HUES6 (cell line): ENCODE results near the gene ABCB1.

Experiments
- H3K27ac ChIP-seq: 2 replicates; pipeline ENCODE4 v1.7.0; 2013; ENCODE audit warnings: low read depth, mild to moderate bottlenecking, low read length, inconsistent platforms
- H3K27me3 ChIP-seq: 2 replicates; pipeline ENCODE4 v1.6.1; 2013; ENCODE audit warnings: low read length; ENCODE audit not compliant: control insufficient read depth, insufficient read depth
- H3K36me3 ChIP-seq: 2 replicates; pipeline ENCODE4 v1.6.1; 2013; ENCODE audit warnings: low read length; ENCODE audit not compliant: control insufficient read depth, insufficient read depth
- H3K4me1 ChIP-seq: 2 replicates; pipeline ENCODE4 v1.6.1; 2013; ENCODE audit warnings: low read length; ENCODE audit not compliant: control insufficient read depth, insufficient read depth
- H3K4me3 ChIP-seq: 2 replicates; pipeline ENCODE4 v1.5.1; 2013; ENCODE audit warnings: low read depth, low read length
- H3K9ac ChIP-seq: one replicate; pipeline ENCODE4 v1.6.1; 2013; ENCODE audit warnings: mild to moderate bottlenecking, low read length
- H3K9me3 ChIP-seq: 2 replicates; pipeline ENCODE4 v1.6.1; 2013; ENCODE audit warnings: low read depth, low read length; ENCODE audit not compliant: control insufficient read depth, insufficient read depth

The ABCB1 gene

GRCh38 chr7:87600130-87601124 lies at the start of gene ABCB1:
ABCB1 (minus strand) TSS chr7:87600884; CDS start chr7:87600184, 700 bp downstream.
- H3K27me3 ChIP-seq, result peaks cover 70% of the 10 kb centered on the region
- no peaks in the 10 kb centered on the region for H3K4me1 ChIP-seq
- no peak within 1 kb of the TSS for H3K9ac ChIP-seq
- no peaks in the 10 kb centered on the region for H3K36me3 ChIP-seq
- H3K27ac ChIP-seq, result no peak within 1 kb of the TSS
- peak within 1 kb of the TSS; percentile 57 for H3K4me3 ChIP-seq
- no peaks in the 10 kb centered on the region for H3K9me3 ChIP-seq

- Histone ChIP-seq H3K36me3 (no peaks in the 10 kb centered on the region), H3K4me1 (no peaks in the 10 kb centered on the region), H3K9me3 (no peaks in the 10 kb centered on the region), H3K4me3 (no peak overlapping the region), H3K9ac (no peak overlapping the region), H3K27me3 (no peaks in the 10 kb centered on the region), H3K27ac (no peak overlapping the region)
These were observed 47.6 kb upstream of the ABCB1 start for GRCh38 chr7:87648316-87648715.

- Histone ChIP-seq H3K4me3 (no peak overlapping the region), H3K9me3 (no peaks in the 10 kb centered on the region), H3K27ac (no peak overlapping the region), H3K36me3 (no peaks in the 10 kb centered on the region), H3K27me3 (no peaks in the 10 kb centered on the region), H3K9ac (no peak overlapping the region), H3K4me1 (no peaks in the 10 kb centered on the region)
These were observed 44.8 kb upstream of the ABCB1 start for GRCh38 chr7:87645446-87645845.

- Histone ChIP-seq H3K9ac (no peak overlapping the region), H3K9me3 (0 out of 2 replicates have a peak, but pooled peaks cover 4% of the 10 kb centered on the region), H3K27me3 (no peaks in the 10 kb centered on the region; the same call in 1 of the 2 replicates), H3K4me3 (no peak overlapping the region), H3K27ac (no peak overlapping the region), H3K36me3 (no peaks in the 10 kb centered on the region), H3K4me1 (no peaks in the 10 kb centered on the region)
These were observed 35.2 kb upstream of the ABCB1 start for GRCh38 chr7:87635921-87636320.

GRCh38 chr7:87628780-87629569 lies 28.3 kb upstream of the ABCB1 start:
- Histone ChIP-seq H3K4me1 (no peaks in the 10 kb centered on the region), H3K9me3 (no peaks in the 10 kb centered on the region), H3K27me3 (peaks cover 40% of the 10 kb centered on the region), H3K27ac (no peak overlapping the region), H3K9ac (no peak overlapping the region), H3K4me3 (peak overlapping the region; percentile 83), H3K36me3 (no peaks in the 10 kb centered on the region)

- H3K27ac ChIP-seq, result no peak overlapping the region
- H3K4me1 ChIP-seq, result no peaks in the 10 kb centered on the region
- H3K9ac ChIP-seq, result peak overlapping the region; percentile 50
- H3K9me3 ChIP-seq, result no peaks in the 10 kb centered on the region
- no peaks in the 10 kb centered on the region for H3K36me3 ChIP-seq
- H3K27me3 ChIP-seq, result peaks cover 40% of the 10 kb centered on the region
- H3K4me3 ChIP-seq, result peak overlapping the region; percentile 83
These were observed 26.9 kb upstream of the ABCB1 start for GRCh38 chr7:87627634-87627994.

GRCh38 chr7:87625101-87625500 lies 24.4 kb upstream of the ABCB1 start:
- no peak overlapping the region for H3K27ac ChIP-seq
- H3K36me3 ChIP-seq, result no peaks in the 10 kb centered on the region
- peaks cover 34% of the 10 kb centered on the region for H3K27me3 ChIP-seq
- no peak overlapping the region for H3K9ac ChIP-seq
- no peak overlapping the region for H3K4me3 ChIP-seq
- no peaks in the 10 kb centered on the region for H3K9me3 ChIP-seq
- H3K4me1 ChIP-seq, result no peaks in the 10 kb centered on the region

GRCh38 chr7:87624628-87625027 lies 23.9 kb upstream of the ABCB1 start:
- Histone ChIP-seq H3K27me3 (peaks cover 30% of the 10 kb centered on the region), H3K9ac (no peak overlapping the region), H3K36me3 (no peaks in the 10 kb centered on the region), H3K4me1 (no peaks in the 10 kb centered on the region), H3K9me3 (no peaks in the 10 kb centered on the region), H3K27ac (no peak overlapping the region), H3K4me3 (no peak overlapping the region)

- Histone ChIP-seq H3K27me3 (no peaks in the 10 kb centered on the region), H3K4me3 (no peak overlapping the region), H3K4me1 (no peaks in the 10 kb centered on the region), H3K36me3 (no peaks in the 10 kb centered on the region), H3K9ac (no peak overlapping the region), H3K27ac (no peak overlapping the region), H3K9me3 (no peaks in the 10 kb centered on the region)
These were observed 14.5 kb upstream of the ABCB1 start for GRCh38 chr7:87615197-87615596.

GRCh38 chr7:87609916-87610315 lies 9.2 kb upstream of the ABCB1 start:
- no peaks in the 10 kb centered on the region for H3K36me3 ChIP-seq
- H3K4me1 ChIP-seq, result no peaks in the 10 kb centered on the region
- no peaks in the 10 kb centered on the region for H3K9me3 ChIP-seq
- H3K9ac ChIP-seq, result no peak overlapping the region
- no peak overlapping the region for H3K27ac ChIP-seq
- no peak overlapping the region for H3K4me3 ChIP-seq
- no peaks in the 10 kb centered on the region for H3K27me3 ChIP-seq

GRCh38 chr7:87608431-87608830 lies 7.7 kb upstream of the ABCB1 start:
- Histone ChIP-seq H3K4me1 (no peaks in the 10 kb centered on the region), H3K9ac (no peak overlapping the region), H3K27ac (no peak overlapping the region), H3K36me3 (no peaks in the 10 kb centered on the region), H3K27me3 (peaks cover 6% of the 10 kb centered on the region), H3K4me3 (no peak overlapping the region), H3K9me3 (no peaks in the 10 kb centered on the region)
